ENCODE measurements around the gene MDM4. TPM values are rescaled to one million over a fixed set of nuclear protein-coding genes. Genes with fewer than 3 reads are reported as not detected.
A peak's percentile ranks its signal among the peaks of the same experiment; 100 is the strongest.

The MDM4 gene
- total RNA-seq, 1 experiment from 2014 or later, result 174 TPM

GRCh38 chr1:204499511-204500468 is 16.4 kb upstream of the MDM4 start:
- no peaks in the 10 kb centered on the region for H3K36me3 Mint-ChIP-seq (ENCODE audit: insufficient read depth, unreplicated experiment)
- no peak for DNase-seq (ENCODE audit: unreplicated experiment)
- peaks cover 11% of the 10 kb centered on the region for H3K4me1 Mint-ChIP-seq (ENCODE audit: insufficient read depth, unreplicated experiment)
- no TSS peak for BruUV-seq (replicated peaks)
- peaks cover 25% of the 10 kb centered on the region for H3K27me3 Mint-ChIP-seq (ENCODE audit: insufficient read depth, unreplicated experiment)
- POLR2A ChIA-PET, result interaction anchor here (1.3 to 11.8 kb wide), 7 partner anchors 65 to 253 kb away, joined by 3 to 253 read pairs (median 7); partner anchors contain the start of gene PPP1R15B
- H3K4me3 Mint-ChIP-seq (ENCODE audit: unreplicated experiment), result no peak overlapping the region
- CTCF ChIA-PET, result interaction anchor here (0.6 to 20.9 kb wide), 20 partner anchors 8 to 1240 kb away, joined by 3 to 1125 read pairs (median 4); no protein-coding TSS in a partner anchor
- intact Hi-C loops (cut with micrococcal nuclease), result no loop called here
- TF ChIP-seq CTCF (IDR thresholded peaks at IDR 0.05; ENCODE audit: unreplicated experiment), result no peak
- H3K27ac Mint-ChIP-seq (ENCODE audit: low read depth, unreplicated experiment), result no peak overlapping the region
- no peaks in the 10 kb centered on the region for H3K9me3 Mint-ChIP-seq (ENCODE audit: unreplicated experiment)

DNA sequence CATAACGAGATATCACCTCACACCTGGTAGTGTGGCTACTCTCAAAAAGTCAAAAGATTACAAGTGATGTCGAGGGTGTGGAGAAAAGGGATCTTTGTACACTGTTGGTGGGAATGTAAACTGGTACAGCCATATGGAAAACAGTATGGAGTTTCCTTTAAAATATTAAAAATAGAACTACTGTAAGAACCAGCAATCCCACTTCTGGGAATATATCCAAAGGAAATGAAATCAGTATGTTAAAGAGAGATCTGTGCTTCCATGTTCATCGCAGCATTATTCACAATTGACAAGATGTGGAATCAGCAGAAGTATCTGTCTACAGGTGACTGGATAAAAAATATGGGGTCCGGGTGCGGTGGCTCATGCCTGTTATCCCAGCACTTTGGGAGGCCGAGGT is 14.0 kb upstream of the MDM4 start:
- BruUV-seq (replicated peaks), result no TSS peak
- peaks cover 16% of the 10 kb centered on the region for H3K36me3 Mint-ChIP-seq (ENCODE audit: insufficient read depth, unreplicated experiment)
- POLR2A ChIA-PET, result interaction anchor here (1.0 to 11.8 kb wide), 9 partner anchors 58 to 92 kb away, joined by 3 to 253 read pairs (median 6); no protein-coding TSS in a partner anchor
- H3K27ac Mint-ChIP-seq (ENCODE audit: low read depth, unreplicated experiment), result no peak overlapping the region
- TF ChIP-seq CTCF (IDR thresholded peaks at IDR 0.05; ENCODE audit: unreplicated experiment), result no peak
- peaks cover 11% of the 10 kb centered on the region for H3K27me3 Mint-ChIP-seq (ENCODE audit: insufficient read depth, unreplicated experiment)
- H3K9me3 Mint-ChIP-seq (ENCODE audit: unreplicated experiment), result no peaks in the 10 kb centered on the region
- CTCF ChIA-PET, result interaction anchor here (0.5 to 20.9 kb wide), 27 partner anchors 9 to 344 kb away, joined by 3 to 1125 read pairs (median 8); partner anchors contain the start of genes MDM4 and PIK3C2B
- H3K4me1 Mint-ChIP-seq (ENCODE audit: insufficient read depth, unreplicated experiment), result peaks cover 21% of the 10 kb centered on the region
- intact Hi-C loops (cut with micrococcal nuclease), result loop anchor here (2.0 kb wide), 2 partner anchors 63 to 339 kb away; no protein-coding TSS in a partner anchor
- H3K4me3 Mint-ChIP-seq (ENCODE audit: unreplicated experiment), result no peak overlapping the region
- DNase-seq (ENCODE audit: unreplicated experiment), result no peak

DNA sequence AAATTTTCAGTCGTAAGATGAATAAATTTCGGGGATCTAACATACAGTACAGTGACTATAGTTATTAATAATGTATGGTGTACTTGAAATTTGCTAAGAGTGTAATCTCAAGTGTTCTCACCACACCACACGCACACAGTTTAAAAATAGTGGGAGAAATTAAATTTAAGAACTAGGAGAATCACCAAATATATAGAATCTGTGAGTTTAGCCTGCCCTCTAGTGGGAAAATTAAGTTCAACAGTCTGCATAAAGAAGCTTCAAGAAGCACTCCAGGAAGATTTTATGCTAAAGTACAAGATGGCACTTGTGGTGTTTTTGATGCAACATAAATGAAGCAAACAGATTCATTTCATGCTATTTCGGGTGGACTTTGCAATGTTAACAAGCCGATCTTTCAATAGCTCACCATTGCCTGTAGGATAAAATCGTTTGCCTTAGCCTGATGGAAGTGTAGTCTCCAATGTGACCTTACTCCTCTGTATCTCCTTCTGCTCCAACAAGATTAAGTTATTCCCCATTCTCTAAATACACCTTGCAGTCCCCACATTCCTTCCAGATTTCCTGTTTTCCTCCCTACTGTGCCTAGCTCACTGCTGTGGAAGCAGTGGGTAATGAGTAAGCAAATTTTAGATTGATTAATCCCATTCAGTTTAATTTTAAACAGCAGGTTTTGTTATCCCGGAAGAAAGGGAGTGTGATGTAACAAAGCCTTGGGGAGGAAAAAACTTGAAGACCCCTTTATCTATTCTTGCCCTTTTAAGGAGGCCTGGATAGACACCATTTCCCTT is 12.9 kb upstream of the MDM4 start:
- intact Hi-C loops (cut with micrococcal nuclease), result loop anchor here (1.0 to 2.0 kb wide), 7 partner anchors 65 to 341 kb away; partner anchors contain the start of gene PPP1R15B
- Mint-ChIP-seq H3K4me3 (ENCODE audit: unreplicated experiment) (no peak overlapping the region), H3K9me3 (ENCODE audit: unreplicated experiment) (no peaks in the 10 kb centered on the region), H3K4me1 (ENCODE audit: insufficient read depth, unreplicated experiment) (peaks cover 29% of the 10 kb centered on the region), H3K27me3 (ENCODE audit: insufficient read depth, unreplicated experiment) (no peaks in the 10 kb centered on the region), H3K27ac (ENCODE audit: low read depth, unreplicated experiment) (no peak overlapping the region), H3K36me3 (ENCODE audit: insufficient read depth, unreplicated experiment) (peaks cover 23% of the 10 kb centered on the region)
- POLR2A ChIA-PET, result interaction anchor here (0.6 to 2.1 kb wide), 19 partner anchors 9 to 507 kb away, joined by 3 to 31 read pairs (median 6); partner anchors contain the start of genes MDM4 and PIK3C2B
- peak; percentile 94 for TF ChIP-seq CTCF (IDR thresholded peaks at IDR 0.05; ENCODE audit: unreplicated experiment)
- peak; percentile 89 for DNase-seq (ENCODE audit: unreplicated experiment)
- CTCF ChIA-PET, result interaction anchor here (0.6 to 20.9 kb wide), 58 partner anchors 9 to 945 kb away, joined by 3 to 1125 read pairs (median 4); partner anchors contain the start of genes KISS1, MDM4 and PIK3C2B
- BruUV-seq (replicated peaks), result no TSS peak
